ENCODE results near the gene GALNT16. TPM values are rescaled to one million over a fixed set of nuclear protein-coding genes. Genes with fewer than 3 reads are reported as not detected.

Gene GALNT16
- total and polyA plus RNA-seq, 2 of the 8 experiments (the other 6 are each of a cell fraction or from before 2014, with no cell fraction given), result 5.4 to 6.3 TPM

DNA sequence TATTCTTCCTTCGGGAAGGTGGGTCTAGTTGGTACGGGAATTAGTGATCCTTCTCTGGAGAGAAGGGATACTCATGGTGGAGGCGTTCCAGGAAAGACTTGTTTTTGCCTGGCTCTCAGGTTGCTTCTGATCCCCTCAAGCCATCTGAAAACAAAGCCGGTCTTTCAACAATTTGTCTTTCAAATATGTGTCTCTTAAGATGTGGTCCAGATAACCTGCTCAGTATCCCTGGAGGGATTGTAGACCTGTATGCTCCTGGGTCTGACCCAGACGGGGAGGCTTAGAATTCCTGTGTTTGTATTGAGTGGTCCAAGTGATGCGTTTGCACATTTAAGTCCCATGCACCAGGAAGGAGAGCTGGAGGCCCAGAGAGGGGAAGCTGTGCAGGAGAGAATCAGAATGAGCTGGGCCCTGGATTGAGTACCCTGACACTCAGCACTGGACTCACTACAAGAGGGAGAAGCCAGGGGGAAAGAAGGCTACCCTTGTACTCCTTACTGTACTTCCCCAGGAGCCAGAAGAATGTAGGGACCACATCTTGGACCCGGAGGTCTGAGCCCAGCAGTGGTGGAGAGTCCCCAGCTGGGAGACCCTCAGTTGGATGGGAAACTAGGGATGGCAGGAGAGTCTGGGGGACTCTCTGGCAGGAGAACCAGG lies 97.7 kb downstream of the GALNT16 start:
- TF ChIP-seq GTF2F1 (IDR thresholded peaks at IDR 0.05; ENCODE audit: borderline replicate concordance, low read depth, low read length) (no peak), HDAC6 (IDR thresholded peaks at IDR 0.05; ENCODE audit: low read depth, low read length) (no peak), TBP (IDR thresholded peaks at IDR 0.05; ENCODE audit: low read depth, low read length) (no peak), SIRT6 (IDR thresholded peaks at IDR 0.05; ENCODE audit: low read length) (no peak), CHD1 (IDR thresholded peaks at IDR 0.05; ENCODE audit: low read depth, low read length) (no peak), SRF (IDR thresholded peaks at IDR 0.05; ENCODE audit: low read depth, low read length) (no peak)
- WGBS, 2 experiments (ENCODE audit: extremely low coverage in 1 of 2, insufficient coverage in 1 of 2, insufficient read length in 1 of 2, insufficient replicate concordance in 2 of 2, low coverage in 1 of 2, low lambda C conversion rate in 2 of 2, missing lambda C conversion rate in 1 of 2), result 91% methylated on average over 7 of the region's 7 CpGs; no CpG with 5 or more reads in 1 of the 2 experiments

More for the DNA sequence above, 97.7 kb downstream of the GALNT16 start:
- Histone ChIP-seq H3K27me3 (replicated peaks in 1 of 4; ENCODE audit: control insufficient read depth in 3 of 4, extremely low read depth in 1 of 4, insufficient read depth in 3 of 4, low read length in 3 of 4) (no peaks in the 10 kb centered on the region), H2AK5ac (ENCODE audit: low read depth, low read length) (no peak overlapping the region), H2BK12ac (ENCODE audit: low read depth, low read length) (no peak overlapping the region), H3K14ac (ENCODE audit: insufficient read length) (no peak overlapping the region), H3K79me2 (ENCODE audit: control insufficient read depth in 1 of 2, insufficient read depth in 2 of 2, low read length in 2 of 2) (no peaks in the 10 kb centered on the region), H3K36me3 (ENCODE audit: control insufficient read depth in 2 of 4, insufficient read depth in 4 of 4, low read length in 3 of 4) (no peaks in the 10 kb centered on the region), H2BK5ac (ENCODE audit: low read depth, low read length) (no peak overlapping the region), H2AFZ (ENCODE audit: low read length) (no peak overlapping the region), H3K56ac (replicated peaks; ENCODE audit: insufficient read length, low read depth, low read length) (no peak overlapping the region), H4K5ac (ENCODE audit: insufficient read length, low read depth, low read length) (no peak overlapping the region), H3K4me1 (replicated peaks in 1 of 4; ENCODE audit: control insufficient read depth in 3 of 4, insufficient read depth in 4 of 4, low read length in 3 of 4) (no peaks in the 10 kb centered on the region), H3K4me3 (ENCODE audit: extremely low read depth in 1 of 4, insufficient read depth in 2 of 4, low read depth in 3 of 4, low read length in 4 of 4) (no peak overlapping the region), H4K91ac (replicated peaks; ENCODE audit: insufficient read length, low read length) (no peak overlapping the region), H2BK120ac (replicated peaks; ENCODE audit: low read depth, low read length) (no peak overlapping the region), H3K27ac (ENCODE audit: low read depth, low read length) (no peak overlapping the region), H3K9ac (replicated peaks in 1 of 4; ENCODE audit: extremely low read depth in 1 of 4, low read depth in 3 of 4, low read length in 3 of 4) (no peak overlapping the region), H2BK15ac (ENCODE audit: low read length) (no peak overlapping the region), H3K4ac (replicated peaks; ENCODE audit: insufficient read length, low read depth, low read length) (no peak overlapping the region), H3K79me1 (ENCODE audit: low read depth, low read length) (no peaks in the 10 kb centered on the region), H4K8ac (ENCODE audit: extremely low read depth, insufficient read depth, low read length) (no peak overlapping the region), H4K20me1 (replicated peaks in 1 of 2; ENCODE audit: control insufficient read depth in 1 of 2, insufficient read depth in 2 of 2, low read length in 2 of 2) (peaks cover 0 to 1% of the 10 kb centered on the region in 2 experiments), H2BK20ac (ENCODE audit: low read length) (no peak overlapping the region), H3K9me3 (ENCODE audit: insufficient read depth in 2 of 2, low read depth in 1 of 2, low read length in 1 of 2) (no peaks in the 10 kb centered on the region), H3K23ac (ENCODE audit: insufficient read length) (no peak overlapping the region), H3K23me2 (ENCODE audit: low read depth, low read length) (no peaks in the 10 kb centered on the region), H3K4me2 (ENCODE audit: insufficient read depth in 1 of 2, low read depth in 2 of 2, low read length in 2 of 2) (no peak overlapping the region), H3K18ac (ENCODE audit: extremely low read depth, low read length) (no peak overlapping the region)
- DNase-seq (ENCODE audit: low read depth in 1 of 2, low spot score in 2 of 2) (no peak), FAIRE-seq (no peak)
- ChIA-PET CTCF (ENCODE audit: partially characterized antibody) (interaction anchor here (0.6 to 6.2 kb wide), 9 partner anchors 11 to 115 kb away, joined by 3 to 54 read pairs (median 5); no protein-coding TSS in a partner anchor), POLR2A (ENCODE audit: partially characterized antibody) (interaction anchor here (1.1 to 1.5 kb wide), 4 partner anchors 8 to 102 kb away, joined by 3 read pairs; partner anchors contain the start of gene GALNT16)

Measured in H1 (cell line).